C4-2B (cell line): ENCODE results near the gene UBE3C.

Experiments
- ZFX ChIP-seq: fragments of 450-650 bp; IDR thresholded peaks from 2 replicates; pipeline ENCODE4 v1.6.1; 2017
- TF ChIP-seq, protein P1 (sequence below): fragments of 450-650 bp; conservative IDR thresholded peaks from 2 replicates; pipeline ENCODE4 v1.5.1; 2017; ENCODE audit warnings: mild to moderate bottlenecking

DNA sequence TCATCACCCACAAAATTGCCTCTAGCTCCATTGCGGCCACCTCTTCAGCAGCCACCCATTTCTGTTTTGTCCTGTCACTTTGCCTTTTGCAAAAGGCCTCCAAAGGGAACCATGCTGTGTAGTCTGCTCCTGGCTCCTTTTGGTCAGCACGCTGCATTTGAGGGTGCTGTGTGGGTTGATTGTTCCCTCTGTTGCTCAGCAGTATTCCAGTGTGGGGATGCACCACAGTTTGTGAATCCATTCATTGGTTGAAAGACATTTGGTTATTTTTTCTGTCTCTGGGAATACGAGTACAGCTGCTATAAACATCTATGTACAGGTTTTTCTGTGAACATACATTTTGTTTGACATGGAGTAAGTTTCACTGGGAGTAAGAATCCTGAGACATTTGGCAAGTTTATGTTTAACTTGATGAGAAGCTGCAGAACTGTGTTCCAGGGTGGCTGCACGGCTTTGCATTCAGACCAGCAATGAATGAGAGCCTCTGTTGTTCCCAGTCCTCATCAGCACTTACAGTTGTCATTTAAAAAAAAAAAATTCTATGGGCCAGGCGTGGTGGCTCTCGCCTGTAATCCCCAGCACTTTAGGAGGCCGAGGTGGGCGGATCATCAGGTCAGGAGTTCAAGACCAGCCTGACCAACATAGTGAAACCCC is 82.3 kb downstream of the UBE3C start:
- TF ChIP-seq, protein P1, sequence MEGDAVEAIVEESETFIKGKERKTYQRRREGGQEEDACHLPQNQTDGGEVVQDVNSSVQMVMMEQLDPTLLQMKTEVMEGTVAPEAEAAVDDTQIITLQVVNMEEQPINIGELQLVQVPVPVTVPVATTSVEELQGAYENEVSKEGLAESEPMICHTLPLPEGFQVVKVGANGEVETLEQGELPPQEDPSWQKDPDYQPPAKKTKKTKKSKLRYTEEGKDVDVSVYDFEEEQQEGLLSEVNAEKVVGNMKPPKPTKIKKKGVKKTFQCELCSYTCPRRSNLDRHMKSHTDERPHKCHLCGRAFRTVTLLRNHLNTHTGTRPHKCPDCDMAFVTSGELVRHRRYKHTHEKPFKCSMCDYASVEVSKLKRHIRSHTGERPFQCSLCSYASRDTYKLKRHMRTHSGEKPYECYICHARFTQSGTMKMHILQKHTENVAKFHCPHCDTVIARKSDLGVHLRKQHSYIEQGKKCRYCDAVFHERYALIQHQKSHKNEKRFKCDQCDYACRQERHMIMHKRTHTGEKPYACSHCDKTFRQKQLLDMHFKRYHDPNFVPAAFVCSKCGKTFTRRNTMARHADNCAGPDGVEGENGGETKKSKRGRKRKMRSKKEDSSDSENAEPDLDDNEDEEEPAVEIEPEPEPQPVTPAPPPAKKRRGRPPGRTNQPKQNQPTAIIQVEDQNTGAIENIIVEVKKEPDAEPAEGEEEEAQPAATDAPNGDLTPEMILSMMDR, result no peak
- no peak for TF ChIP-seq ZFX
